Caco-2 (cell line): ENCODE data around the gene BMERB1. TPM values are rescaled to one million over a fixed set of nuclear protein-coding genes. Genes with fewer than 3 reads are reported as not detected.
"Not testable (repeated sequence)": the region's sequence is repeated elsewhere in the genome, so short reads cannot be mapped to it uniquely, and the experiment has no call there.

Source experiments
- BruUV-seq: library from RNA; stranded (reverse); fragments of 400-500 nt; replicated peaks from 2 replicates; lab custom pipeline; 2021; lab: Mats Ljungman, UMichigan
- CTCF ChIA-PET: fragments of 300-600 bp; sonication (Branson Sonifier 250); formaldehyde crosslinking; loops from one replicate; lab custom pipeline; 2022; ENCODE audit warnings: antibody characterized with exemption; lab: Charles Lee
- POLR2A ChIA-PET: fragments of 300-600 bp; sonication (Branson Sonifier 250); formaldehyde crosslinking; loops from one replicate; lab custom pipeline; 2022; ENCODE audit warnings: antibody characterized with exemption; lab: Charles Lee
- DNase-seq, 2 experiments: peaks; one replicate each; pipeline versions ENCODE4 v3.0.0 to v3.0.0-alpha.2; 2020 to 2022
- H3K27me3 ChIP-seq: replicated peaks from 2 replicates; pipeline ENCODE4 v1.6.0; 2011; ENCODE audit warnings: low read length; ENCODE audit not compliant: control insufficient read depth, insufficient read depth
- H3K36me3 ChIP-seq: 2 replicates; pipeline ENCODE4 v1.5.1; 2011; ENCODE audit warnings: low read length; ENCODE audit not compliant: control insufficient read depth, insufficient read depth
- H3K4me1 ChIP-seq: fragments of 250-450 bp; sonication (Bioruptor Pico); 2 replicates; pipeline ENCODE4 v1.5.1; 2020; ENCODE audit warnings: mild to moderate bottlenecking
- H3K4me3 ChIP-seq: 2 replicates; pipeline ENCODE4 v1.5.1; 2011; ENCODE audit warnings: low read depth, mild to moderate bottlenecking, control low read depth, low read length
- H3K9me3 ChIP-seq: fragments of 250-450 bp; sonication (Bioruptor Pico); 2 replicates; pipeline ENCODE4 v1.5.1; 2020; ENCODE audit warnings: mild to moderate bottlenecking, moderate library complexity
- H3K27ac Mint-ChIP-seq: one replicate; pipeline ENCODE4 v1.8.0; 2022; ENCODE audit warnings: mixed read lengths; ENCODE audit not compliant: unreplicated experiment
- H3K27me3 Mint-ChIP-seq: one replicate; pipeline ENCODE4 v1.8.0; 2022; ENCODE audit warnings: mixed read lengths; ENCODE audit not compliant: insufficient read depth, unreplicated experiment
- H3K36me3 Mint-ChIP-seq: one replicate; pipeline ENCODE4 v1.8.0; 2022; ENCODE audit warnings: mild to moderate bottlenecking, mixed read lengths; ENCODE audit not compliant: insufficient read depth, unreplicated experiment
- H3K4me1 Mint-ChIP-seq: one replicate; pipeline ENCODE4 v1.8.0; 2022; ENCODE audit warnings: low read depth, mixed read lengths; ENCODE audit not compliant: unreplicated experiment
- H3K4me3 Mint-ChIP-seq: one replicate; pipeline ENCODE4 v1.8.0; 2022; ENCODE audit warnings: mild to moderate bottlenecking, moderate library complexity, mixed read lengths; ENCODE audit not compliant: unreplicated experiment
- H3K9me3 Mint-ChIP-seq: one replicate; pipeline ENCODE4 v1.8.0; 2022; ENCODE audit warnings: mixed read lengths; ENCODE audit not compliant: unreplicated experiment
- intact Hi-C: fragments of 100-400 bp; cut with micrococcal nuclease; formaldehyde crosslinking; loops from one replicate; pipeline ENCODE4 v1.10.0; 2022; ENCODE audit not compliant: unreplicated experiment
- total RNA-seq: library from RNA; stranded (reverse); gene quantifications from 2 replicates; pipeline ENCODE4 v1.2.3, GENCODE V29; 2022
- TF ChIP-seq, protein P1 (sequence below), 2 experiments: fragments of 200-600 bp in 1 of 2; IDR thresholded peaks; 1 replicate in 1 of 2; 2 replicates in 1 of 2; pipeline versions ENCODE4 v1.5.1 to v1.8.0; 2011 to 2022; ENCODE audit warnings: antibody characterized with exemption in 1 of 2, control low read depth in 1 of 2, inconsistent platforms in 1 of 2, low read depth in 1 of 2, low read length in 1 of 2, mild to moderate bottlenecking in 1 of 2, moderate library complexity in 1 of 2; ENCODE audit not compliant: insufficient read depth in 1 of 2, severe bottlenecking in 1 of 2, unreplicated experiment in 1 of 2

The BMERB1 gene
- total RNA-seq, 1 experiment from 2014 or later = not detected

GRCh38 chr16:15401972-15402371 lies 32.4 kb upstream of the BMERB1 start:
- Mint-ChIP-seq H3K9me3 (no peaks in the 10 kb centered on the region), H3K27ac (no peak overlapping the region), H3K4me3 (no peak overlapping the region), H3K36me3 (no peaks in the 10 kb centered on the region), H3K4me1 (peaks cover 3% of the 10 kb centered on the region), H3K27me3 (no peaks in the 10 kb centered on the region)
- Histone ChIP-seq H3K4me1 (no peaks in the 10 kb centered on the region; the same call in 1 of the 2 replicates), H3K9me3 (no peaks in the 10 kb centered on the region), H3K4me3 (no peak overlapping the region), H3K36me3 (no peaks in the 10 kb centered on the region), H3K27me3 (no peaks in the 10 kb centered on the region)
- CTCF ChIA-PET = no interaction called here
- POLR2A ChIA-PET = no interaction called here
- no TSS peak for BruUV-seq
- TF ChIP-seq, protein P1, sequence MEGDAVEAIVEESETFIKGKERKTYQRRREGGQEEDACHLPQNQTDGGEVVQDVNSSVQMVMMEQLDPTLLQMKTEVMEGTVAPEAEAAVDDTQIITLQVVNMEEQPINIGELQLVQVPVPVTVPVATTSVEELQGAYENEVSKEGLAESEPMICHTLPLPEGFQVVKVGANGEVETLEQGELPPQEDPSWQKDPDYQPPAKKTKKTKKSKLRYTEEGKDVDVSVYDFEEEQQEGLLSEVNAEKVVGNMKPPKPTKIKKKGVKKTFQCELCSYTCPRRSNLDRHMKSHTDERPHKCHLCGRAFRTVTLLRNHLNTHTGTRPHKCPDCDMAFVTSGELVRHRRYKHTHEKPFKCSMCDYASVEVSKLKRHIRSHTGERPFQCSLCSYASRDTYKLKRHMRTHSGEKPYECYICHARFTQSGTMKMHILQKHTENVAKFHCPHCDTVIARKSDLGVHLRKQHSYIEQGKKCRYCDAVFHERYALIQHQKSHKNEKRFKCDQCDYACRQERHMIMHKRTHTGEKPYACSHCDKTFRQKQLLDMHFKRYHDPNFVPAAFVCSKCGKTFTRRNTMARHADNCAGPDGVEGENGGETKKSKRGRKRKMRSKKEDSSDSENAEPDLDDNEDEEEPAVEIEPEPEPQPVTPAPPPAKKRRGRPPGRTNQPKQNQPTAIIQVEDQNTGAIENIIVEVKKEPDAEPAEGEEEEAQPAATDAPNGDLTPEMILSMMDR (IDR thresholded peaks at IDR 0.05; ENCODE audit: insufficient read depth in 1 of 2, low read depth in 1 of 2, low read length in 1 of 2, severe bottlenecking in 1 of 2, unreplicated experiment in 1 of 2) = no peak
- intact Hi-C loops = no loop called here
- no peak for DNase-seq

DNA sequence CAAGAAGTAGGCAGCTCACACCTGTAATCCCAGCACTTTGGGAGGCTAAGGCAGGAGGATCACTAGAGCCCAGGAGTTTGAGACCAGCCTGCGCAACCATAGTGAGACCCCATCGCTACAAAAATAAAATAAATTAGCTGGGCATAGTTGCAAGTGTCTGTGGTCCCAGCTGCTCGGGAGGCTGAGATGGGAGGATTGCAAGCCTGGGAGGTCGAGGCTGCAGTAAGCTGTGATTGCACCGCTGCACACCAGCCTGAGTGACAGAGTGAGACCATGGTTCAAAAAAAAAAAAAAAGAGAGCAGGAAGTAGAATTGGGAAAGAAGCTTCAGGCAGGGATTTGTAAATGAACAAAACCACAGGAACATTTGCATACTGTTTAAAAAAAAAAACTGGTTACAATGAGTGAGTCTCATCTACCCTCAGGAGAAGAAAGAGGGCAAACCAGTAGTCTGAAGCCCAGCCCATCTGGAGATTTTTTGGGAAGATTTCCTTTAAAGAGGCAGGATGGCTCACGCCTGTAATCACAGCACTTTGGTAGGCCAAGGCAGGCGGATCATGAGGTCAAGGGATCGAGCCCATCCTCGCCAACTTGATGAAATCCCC lies 30.9 kb upstream of the BMERB1 start:
- BruUV-seq = no TSS peak
- ChIA-PET POLR2A (no interaction called here), CTCF (interaction anchor here (0.7 kb wide), 1 partner anchor 436 kb away, joined by 4 read pairs; no protein-coding TSS in a partner anchor)
- Histone ChIP-seq H3K27me3 (no peaks in the 10 kb centered on the region), H3K4me3 (no peak overlapping the region), H3K9me3 (no peaks in the 10 kb centered on the region), H3K4me1 (no peaks in the 10 kb centered on the region; the same call in 1 of the 2 replicates), H3K36me3 (no peaks in the 10 kb centered on the region)
- no peaks in the 10 kb centered on the region for H3K9me3 Mint-ChIP-seq
- DNase-seq = no peak
- H3K36me3 Mint-ChIP-seq = no peaks in the 10 kb centered on the region
- intact Hi-C loops = no loop called here
- H3K27ac Mint-ChIP-seq = no peak overlapping the region
- no peaks in the 10 kb centered on the region for H3K27me3 Mint-ChIP-seq
- H3K4me3 Mint-ChIP-seq = no peak overlapping the region
- H3K4me1 Mint-ChIP-seq = no peaks in the 10 kb centered on the region
- TF ChIP-seq, protein P1 (IDR thresholded peaks at IDR 0.05; ENCODE audit: insufficient read depth in 1 of 2, low read depth in 1 of 2, low read length in 1 of 2, severe bottlenecking in 1 of 2, unreplicated experiment in 1 of 2) = no peak

- H3K4me3 Mint-ChIP-seq, H3K27me3 Mint-ChIP-seq, DNase-seq, BruUV-seq, H3K4me3 ChIP-seq, H3K4me1 ChIP-seq, intact Hi-C loops, H3K4me1 Mint-ChIP-seq, H3K36me3 Mint-ChIP-seq, H3K27ac Mint-ChIP-seq, H3K9me3 Mint-ChIP-seq, H3K36me3 ChIP-seq, CTCF ChIA-PET, H3K27me3 ChIP-seq, H3K9me3 ChIP-seq, POLR2A ChIA-PET: not testable (repeated sequence)
These were observed 30.3 kb upstream of the BMERB1 start for GRCh38 chr16:15404091-15404490.
